Esophagus muscularis mucosa (tissue), 4 donors: ENCODE results near the gene CDKN2B-AS1.

ENCODE experiments used
- CTCF ChIP-seq, 3 experiments: fragments of 200-600 bp in 2 of 3; fragments of 450-650 bp in 1 of 3; sonication (generic) in 2 of 3; IDR thresholded peaks; one replicate each; pipeline ENCODE4 v1.5.1; 2017 to 2019; ENCODE audit warnings: antibody characterized with exemption in 3 of 3, mild to moderate bottlenecking in 2 of 3, moderate library complexity in 1 of 3
- EP300 ChIP-seq: sonication (generic); formaldehyde crosslinking; IDR thresholded peaks from one replicate; pipeline ENCODE4 v1.6.1; 2017; ENCODE audit warnings: antibody characterized with exemption
- POLR2A ChIP-seq: fragments of 450-650 bp; IDR thresholded peaks from one replicate; pipeline ENCODE4 v1.6.1; 2017; ENCODE audit warnings: antibody characterized with exemption, moderate library complexity, mild to moderate bottlenecking, low read depth

GRCh38 chr9:22108581-22109370 is 114.2 kb downstream of the CDKN2B-AS1 start:
- no peak for TF ChIP-seq CTCF (IDR thresholded peaks at IDR 0.05)
- TF ChIP-seq POLR2A = no peak
- no peak for TF ChIP-seq EP300
